Suppressor macrophage treated with lipopolysaccharide for 1 hour (primary cell): ENCODE data around the gene ZNF628.
A peak's percentile ranks its signal among the peaks of the same experiment; 100 is the strongest.
"Not testable (repeated sequence)": the region's sequence is repeated elsewhere in the genome, so short reads cannot be mapped to it uniquely, and the experiment has no call there.

Experiments
- DNase-seq, 3 donors: peaks; one replicate each; pipeline ENCODE4 v3.0.0-alpha.2; 2020 to 2022

Gene ZNF628

DNA sequence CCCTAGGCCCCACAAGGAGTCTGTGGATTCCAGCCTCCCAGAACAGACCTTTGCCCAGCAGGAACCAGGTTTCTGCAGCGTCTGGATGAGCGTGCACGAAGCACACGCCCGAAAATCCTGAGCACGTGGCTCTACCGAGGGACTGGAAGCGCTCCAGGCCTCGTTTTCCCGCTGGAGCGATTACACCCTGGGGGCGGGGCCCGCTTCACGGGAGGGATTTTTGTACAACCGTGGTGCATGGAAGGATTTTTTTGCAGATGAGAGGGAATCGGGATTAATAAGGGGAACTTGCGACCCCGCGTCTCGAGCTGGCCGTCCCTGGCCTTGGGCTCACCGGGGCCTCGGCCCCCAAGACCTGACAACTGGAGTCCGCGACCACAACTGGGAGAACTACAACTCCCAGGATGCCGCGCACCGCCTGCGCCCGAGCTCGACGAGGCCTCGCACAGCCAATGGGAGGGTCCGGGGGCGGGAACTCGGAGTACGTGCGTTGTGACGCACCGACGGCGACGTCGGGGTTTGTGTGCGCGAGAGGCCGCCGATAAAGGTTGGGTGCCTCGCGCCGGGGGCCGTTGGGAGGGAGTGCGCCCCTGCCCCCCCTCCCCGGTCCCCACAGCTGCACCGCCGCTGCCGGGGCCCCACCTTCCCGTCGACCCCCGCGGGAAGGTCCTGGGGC, at the start of gene ZNF628:
Gene ZNF628 (plus strand): TSS at position 518 of the 676 bp plus-strand sequence. CDS start 3,294 bp downstream, outside the sequence.
- peak; percentile 98 to 100 (median 99) for DNase-seq

DNA sequence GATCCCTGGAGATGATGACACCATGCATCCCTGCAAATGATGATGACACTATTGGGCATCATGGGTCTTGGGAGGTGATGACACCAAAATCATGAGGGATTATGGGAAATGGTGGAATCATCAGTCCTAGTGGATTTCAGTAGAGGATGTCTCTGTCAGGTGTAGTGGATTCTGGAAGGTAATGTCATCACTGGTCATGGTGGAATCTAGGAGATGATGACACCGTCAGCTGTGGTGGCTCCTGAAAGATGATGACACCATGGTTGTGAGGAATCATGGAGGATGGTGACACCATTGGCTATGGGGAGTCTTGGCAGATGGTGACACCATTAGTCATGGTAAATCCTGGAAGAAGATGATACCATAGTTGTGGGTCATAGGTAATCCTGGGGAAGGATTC, 45.2 kb upstream of the ZNF628 start:
- peak; percentile 16 to 57 (median 29) for DNase-seq

DNA sequence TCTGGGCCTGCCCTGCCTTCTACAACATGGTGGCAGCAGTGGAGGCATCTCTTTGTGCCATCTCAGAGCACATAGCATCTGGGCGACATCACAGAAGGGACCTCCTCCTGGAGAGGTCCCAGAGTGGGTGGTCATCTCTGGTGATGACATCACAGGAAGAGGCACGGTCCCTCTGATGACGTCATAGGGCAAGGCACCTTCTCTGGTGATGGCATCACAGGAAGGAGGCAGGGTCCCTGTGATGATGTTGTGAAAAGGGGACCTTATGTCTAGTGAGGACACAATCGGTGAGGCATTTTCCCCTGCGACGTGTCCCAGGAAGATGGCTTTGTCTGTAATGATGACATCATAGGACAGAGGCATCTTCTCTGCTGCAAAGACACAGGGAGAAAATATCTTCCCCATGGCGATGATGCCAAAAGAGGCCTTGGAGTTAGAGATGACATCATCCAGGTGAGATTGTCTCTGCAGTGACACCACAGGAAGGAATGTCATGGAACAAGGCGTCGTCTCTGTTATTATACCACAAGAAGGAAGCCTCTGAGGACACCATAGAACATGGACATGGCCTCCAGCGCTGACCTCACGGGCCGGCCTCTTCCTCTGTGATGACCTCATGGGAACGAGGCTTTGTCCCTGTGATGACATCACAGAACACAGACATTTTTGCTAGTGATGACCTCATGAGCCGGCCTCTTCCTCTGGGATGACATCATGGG, 44.0 kb upstream of the ZNF628 start:
- peak in 2 of 3 donors; percentile 29 to 36 for DNase-seq

DNA sequence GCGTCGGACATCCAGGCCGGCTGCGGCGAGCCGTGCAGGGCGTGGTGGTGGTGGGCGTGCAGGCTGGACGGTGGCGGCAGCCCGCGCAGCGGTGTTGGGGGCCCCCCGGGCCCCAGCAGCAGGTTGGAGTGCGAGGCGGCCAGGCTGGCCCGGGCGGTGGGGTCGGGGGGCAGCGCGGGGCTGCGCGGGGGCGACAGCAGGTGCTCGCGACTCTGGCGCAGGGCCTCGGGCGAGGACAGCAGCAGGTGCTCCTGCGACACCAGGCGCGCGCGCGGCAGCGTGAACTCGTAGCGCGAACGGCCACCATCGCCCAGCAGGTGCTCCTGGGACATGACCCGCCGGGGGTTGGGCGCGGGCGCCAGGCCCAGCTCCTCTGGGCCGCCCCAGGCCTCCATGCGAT, 43.1 kb upstream of the ZNF628 start:
- no peak for DNase-seq

DNA sequence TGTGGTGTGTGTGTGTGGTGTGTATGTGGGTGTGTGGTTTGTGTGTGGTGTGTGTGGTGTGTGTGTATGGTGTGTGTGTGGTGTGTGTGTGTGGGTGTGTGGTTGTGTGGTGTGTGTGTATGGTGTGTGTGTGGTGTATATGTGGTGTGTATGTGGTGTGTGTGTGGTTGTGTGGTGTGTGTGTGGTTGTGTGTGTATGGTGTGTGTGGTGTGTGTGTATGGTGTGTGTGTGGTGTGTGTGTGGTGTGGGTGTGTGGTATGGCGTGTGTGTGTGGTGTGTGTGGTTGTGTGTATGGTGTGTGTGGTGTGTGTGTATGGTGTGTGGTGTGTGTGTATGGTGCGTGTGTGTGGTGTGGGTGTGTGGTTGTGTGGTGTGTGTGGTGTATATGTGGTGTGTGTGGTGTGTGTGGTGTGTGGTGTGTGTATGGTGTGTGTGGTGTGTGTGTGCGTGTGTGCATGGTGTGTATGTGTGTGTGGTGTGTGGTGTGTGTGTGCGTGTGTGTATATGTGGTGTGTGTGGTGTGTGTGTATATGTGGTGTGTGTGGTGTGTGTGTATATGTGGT, 42.0 kb upstream of the ZNF628 start:
- DNase-seq: no peak

DNA sequence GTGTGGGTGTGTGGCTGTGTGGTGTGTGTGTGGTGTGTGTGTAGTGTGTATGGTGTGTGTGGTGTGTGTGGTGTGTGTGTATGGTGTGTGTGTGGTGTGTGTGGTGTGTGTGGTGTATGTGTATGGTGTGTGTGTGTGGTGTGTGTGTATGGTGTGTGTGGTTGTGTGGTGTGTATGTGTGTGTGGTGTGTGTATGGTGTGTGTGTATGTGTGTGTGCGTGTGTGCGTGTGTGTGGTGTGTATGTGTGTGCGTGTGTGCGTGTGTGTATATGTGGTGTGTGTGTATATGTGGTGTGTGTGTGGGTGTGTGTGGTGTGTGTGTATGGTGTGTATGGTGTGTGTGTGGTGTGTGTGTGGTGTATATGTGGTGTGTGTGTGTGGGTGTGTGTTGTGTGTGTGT, 41.4 kb upstream of the ZNF628 start:
- no peak for DNase-seq

DNA sequence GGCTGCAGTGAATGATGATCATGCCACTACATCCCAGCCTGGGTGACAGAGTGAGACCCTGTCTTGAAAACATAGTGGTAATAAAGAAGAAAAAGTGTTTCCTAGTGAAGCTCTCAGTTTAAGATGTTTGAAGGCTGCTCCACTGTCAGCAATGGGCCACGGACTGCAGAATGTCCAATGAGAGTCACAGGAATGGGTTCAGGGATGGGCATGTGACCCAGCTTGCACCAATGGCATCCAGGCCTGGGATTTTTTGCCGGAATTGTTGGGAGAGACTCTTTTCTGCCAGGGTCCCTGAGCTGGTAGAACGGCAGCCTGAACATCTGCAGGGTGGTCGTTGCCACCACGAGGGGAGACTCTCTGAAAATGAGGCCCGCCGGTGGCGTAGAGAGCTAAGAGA, 39.6 kb upstream of the ZNF628 start:
- no peak for DNase-seq

DNA sequence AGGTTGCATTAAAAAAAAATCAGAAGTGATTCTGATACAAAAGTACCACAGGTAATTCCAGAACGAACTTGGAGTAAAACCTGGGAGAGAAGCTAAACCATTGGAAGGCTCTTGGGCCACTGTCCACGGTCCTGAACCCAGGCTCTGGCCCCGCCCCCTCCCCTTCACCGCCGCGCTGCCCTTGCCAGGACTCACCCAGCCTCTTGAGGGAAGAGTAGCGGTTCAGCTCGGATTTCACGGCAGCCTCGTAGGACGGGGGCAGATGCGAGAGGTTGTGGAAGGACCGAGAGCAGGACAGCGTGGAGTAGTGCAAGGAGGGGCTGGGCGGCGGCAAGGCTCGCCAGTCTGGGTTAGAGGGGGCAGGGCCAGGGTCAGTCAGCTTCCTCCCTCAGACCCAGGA, 39.0 kb upstream of the ZNF628 start:
- DNase-seq: peak; percentile 54 to 81 (median 67)

DNA sequence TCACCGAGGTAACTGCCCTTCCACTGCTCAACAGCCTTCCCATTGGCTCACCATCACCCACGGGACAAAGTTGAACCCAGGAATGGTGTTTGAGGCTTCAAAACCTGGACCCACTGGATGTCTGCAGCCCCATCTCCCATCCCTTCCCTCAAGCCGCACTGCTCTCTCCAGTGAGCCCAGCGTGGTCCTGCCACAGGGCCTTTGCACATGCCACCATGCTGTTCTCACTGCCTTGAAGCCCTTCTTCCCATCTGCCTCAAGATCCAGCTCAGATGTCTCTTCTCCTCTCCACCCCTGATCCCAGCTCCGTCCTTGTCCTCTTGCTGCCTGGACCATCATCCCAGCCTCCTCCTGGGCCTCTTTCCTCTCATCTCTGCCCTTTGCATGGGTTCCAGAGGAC, 37.4 kb upstream of the ZNF628 start:
- DNase-seq: no peak

DNA sequence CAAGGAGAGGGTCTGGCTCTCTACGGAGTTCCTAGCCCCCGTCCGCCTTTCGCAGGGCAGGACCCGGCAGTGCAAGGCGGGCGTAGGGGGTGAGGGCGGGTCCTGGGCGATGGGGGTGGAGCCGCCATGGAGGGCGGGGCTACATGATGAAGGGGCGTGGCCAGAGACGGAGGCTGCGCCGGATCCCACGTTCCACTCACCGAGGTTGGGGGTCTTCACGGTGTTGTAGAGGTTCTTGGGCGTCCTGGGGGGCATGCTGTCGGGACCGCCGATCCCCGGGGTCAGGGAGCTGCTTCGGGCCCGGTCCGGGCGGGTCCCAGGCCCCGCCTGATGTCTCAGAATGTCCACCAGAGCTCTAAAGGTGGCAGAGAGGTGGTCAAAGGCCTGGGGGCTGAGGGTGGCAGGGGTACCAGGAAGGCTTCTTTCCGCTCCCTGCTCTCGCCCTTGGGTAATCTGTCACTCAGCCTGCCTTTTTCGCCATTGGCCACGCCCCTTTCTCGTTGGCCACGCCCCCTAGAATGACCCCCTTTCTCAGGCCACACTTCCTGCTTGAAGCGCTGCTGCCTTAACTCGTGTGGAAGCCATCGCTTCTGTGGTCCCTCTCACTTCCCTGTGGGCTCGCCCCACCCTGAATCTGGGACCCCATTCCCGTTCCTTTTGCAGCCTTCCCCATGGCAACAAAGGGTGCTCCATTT, 35.9 kb upstream of the ZNF628 start:
- DNase-seq: peak in 1 of 3 donors; percentile 22

DNA sequence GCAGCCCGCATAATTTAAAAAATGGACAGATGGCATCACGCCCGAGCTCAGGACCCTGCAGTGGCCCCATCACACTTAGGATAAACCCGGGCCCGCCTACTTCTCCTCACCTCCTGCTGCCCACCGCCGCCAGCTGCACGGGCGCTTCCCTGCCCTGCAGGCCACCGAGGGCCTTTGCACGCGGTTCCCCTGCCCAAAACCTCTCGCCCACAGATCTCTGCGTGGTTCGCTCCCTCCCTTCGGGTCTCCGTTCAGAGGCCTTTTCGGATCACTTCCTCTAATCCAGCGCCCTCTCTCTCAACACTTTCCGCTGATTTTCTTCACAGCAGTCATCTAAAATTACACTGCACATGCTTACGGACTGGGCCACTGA, 35.1 kb upstream of the ZNF628 start:
- peak; percentile 60 to 70 (median 69) for DNase-seq

DNA sequence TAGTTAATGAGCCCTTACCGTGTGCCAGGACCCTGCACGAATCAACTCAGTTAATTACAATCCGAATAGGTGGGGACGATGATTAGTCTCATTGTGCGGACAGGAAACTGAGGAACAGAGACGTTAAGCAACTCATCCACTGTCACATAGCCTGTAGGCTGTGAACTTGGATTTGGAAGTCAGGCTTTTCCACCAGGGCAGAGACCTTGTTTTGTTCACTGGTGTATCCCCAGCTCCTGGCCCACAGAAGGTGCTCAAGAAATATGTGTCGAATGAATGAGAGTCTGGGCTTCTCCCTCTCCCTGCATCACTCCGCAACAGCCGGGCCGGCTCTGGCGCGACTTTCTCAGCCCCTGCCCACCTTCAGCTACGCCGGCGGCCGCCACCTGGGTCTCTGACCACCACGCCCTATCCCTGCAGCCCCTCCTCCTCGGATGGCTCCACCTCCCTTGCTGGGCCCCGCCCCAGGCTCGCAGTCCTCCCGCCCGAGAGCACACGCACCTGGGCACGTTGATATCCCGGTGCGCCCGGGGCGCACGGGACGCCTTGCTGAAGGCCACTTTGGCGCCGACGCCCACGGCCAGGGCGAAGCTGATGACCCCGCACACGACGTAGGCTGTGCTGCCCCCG, 34.6 kb upstream of the ZNF628 start:
- DNase-seq: no peak

DNA sequence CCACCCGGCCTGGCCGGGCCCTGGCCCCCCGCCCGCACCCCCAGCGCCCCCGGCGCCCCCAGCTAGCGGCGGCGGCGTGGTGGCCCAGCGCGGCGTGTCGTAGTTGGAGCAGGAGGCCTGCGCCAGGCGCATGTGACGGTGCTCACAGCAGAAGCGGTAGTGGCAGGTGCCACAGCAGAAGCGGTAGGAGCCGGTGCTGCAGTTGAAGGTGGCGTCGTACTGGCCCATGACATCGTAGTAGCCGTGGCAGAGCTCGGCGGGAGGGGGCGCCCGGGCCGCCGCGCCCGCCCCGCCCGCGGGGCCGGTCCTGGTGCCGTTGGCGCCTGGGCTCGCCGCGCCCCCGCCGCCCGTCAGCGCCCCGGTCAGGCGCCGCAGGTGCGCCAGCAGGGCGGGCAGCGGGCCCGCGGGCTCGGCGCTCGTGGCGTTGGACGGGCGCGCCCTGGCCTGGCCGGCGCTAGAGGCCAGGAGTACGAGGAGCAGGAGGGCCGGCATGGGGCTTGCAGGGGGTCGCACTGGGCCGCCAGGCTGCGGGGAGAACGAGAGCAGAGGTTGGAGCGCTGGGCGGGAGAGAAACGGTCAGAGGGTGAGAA, 34.0 kb upstream of the ZNF628 start:
- no peak for DNase-seq

DNA sequence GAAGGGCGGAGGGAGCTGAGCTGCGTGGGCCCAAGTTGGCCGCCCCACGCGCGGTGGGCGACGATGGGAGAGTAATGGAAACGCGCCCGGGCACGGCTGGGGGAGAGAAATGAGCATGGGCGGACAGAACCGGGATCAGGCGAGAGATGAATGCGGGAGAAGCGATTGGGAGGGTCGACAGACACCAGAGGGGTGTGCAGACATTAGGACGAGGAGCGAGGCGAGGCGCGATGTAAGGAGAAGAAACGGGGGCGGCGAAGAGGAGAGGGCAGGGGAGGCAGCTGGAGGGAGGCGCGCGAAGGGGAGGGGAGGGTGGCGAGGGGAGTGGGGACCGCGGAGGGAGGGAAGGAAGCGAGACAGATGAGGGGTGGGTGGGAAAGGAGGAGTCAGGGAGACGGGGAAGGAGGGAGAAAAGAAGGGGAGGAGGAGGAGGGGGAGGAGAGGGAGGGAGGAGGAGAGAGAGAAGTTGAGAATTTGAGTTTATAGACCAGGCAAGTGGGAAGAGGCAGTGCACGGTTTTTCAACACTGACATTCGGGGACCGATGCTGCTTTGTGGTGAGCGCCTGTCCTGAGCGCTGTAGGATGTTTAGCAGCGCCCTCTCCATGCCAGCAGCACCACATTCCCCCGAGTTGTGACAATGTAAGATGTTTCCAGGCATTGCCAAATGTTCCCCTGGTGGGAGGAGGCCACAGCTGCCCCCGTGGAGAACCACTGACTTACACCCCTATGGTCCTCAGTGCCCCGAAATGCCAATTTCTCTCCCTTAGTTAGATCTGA, 33.2 kb upstream of the ZNF628 start, which contains the start of gene SHISA7:
Gene SHISA7 (minus strand): TSS at position 256 of the 779 bp plus-strand sequence. CDS start 437 bp downstream, outside the sequence.
- DNase-seq: no peak

DNA sequence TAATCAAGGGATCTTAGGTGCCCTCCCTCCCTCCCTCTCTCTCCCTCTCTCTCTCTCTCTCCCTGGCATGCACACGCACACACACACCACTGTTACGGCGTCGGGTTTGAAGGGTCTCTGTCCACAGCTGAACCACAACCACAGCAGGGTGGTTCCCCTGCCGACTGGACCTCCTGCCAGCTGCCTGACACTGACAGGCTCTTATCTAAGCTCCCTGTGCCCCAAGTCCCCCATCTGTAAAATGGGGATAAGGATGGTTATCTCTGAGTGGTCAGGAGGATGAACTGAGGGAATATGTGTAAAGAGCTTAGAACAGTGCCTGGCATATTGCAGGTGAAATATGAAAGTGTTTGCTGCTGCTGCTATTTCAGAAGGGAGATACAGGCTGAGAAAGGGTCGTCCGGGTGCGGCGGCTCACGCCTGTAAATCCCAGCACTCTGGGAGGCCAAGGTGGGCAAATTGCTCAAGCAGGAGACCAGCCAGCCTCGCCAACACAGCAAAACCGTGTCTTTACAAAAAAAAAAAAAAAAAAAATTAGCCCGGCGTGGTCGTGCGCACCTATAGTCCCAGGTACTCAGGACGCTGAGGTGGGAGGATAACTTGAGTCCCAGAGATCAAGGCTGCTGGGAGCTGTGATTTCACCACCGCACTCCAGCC, 32.5 kb upstream of the ZNF628 start:
- no peak for DNase-seq

DNA sequence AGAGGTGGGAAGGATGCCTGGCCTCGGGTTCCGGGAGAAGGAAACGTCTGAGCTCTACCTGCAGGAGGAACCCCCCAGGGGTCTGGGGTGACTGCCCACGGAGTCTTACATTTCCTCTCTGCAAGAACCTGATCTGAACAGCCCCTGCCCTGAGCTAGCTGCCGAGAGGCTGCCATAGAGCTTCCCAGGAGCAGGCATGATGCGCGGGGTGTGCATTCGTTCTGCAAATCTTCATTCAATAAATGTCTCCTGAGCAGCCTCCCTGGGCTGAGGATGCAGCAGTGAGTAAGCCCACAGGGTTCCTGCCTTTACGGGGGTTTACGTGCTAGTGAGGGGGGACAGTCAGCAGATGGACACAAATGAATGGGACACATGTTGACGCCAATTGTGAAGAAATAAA, 31.8 kb upstream of the ZNF628 start:
- no peak for DNase-seq

DNA sequence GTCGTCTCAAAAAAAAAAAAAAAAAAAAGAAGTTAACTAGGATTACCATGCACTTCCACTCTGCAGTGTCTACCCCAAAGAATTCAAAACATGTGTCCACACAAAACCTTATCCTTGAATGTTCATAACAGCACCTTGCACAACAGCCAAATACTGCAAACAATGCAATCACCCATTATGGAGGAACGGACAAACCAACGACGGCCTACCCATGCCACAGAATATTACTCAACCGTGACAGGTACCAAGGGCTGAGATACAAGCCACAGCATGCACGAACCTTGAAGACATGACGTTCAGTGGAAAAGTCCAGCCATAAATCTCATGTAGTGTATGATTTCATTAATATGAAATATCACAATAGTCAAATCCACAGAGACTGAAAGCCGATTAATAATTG, 30.4 kb upstream of the ZNF628 start:
- no peak for DNase-seq

DNA sequence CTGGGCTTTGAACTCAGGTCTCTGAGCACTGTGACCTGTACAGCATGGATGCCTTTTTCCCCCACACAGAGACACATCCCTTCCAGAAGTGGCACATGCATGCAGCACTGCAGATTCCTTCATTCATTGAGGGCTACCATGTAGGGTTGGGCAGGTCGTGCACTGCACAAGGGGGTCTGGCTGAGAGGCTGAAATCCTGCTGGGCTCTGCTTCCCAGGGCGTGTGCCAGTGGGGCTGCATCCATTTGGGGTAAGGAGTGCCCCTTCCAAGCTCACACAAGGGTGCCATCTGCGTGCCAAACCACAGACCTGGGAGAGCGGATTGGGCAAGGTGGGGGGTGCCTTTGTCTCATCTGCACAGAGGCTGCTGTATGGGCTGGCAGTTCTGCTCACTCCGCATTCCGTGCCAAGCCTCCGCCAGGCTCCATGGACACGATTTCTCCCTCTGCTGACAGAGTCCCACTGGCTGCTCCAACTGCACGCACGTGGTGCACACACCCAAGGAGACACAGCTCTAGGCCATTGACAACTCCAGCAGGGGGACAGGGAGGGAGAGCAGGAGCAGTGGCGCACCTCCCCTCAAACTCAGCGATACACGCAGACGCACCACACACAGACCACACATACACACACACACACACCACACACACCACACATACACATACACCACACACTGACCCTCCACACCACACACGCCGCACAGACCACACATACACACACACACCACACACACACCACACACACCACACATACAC, 28.8 kb upstream of the ZNF628 start:
- DNase-seq: no peak

DNA sequence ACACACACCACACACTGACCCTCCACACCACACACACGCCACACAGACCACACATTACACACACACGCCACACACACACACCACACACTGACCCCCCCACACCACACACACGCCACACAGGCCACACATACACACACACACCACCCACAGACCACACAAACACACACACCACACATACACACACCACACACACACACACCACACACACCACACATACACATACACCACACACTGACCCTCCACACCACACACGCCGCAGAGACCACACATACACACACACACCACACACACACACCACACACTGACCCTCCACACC, 28.3 kb upstream of the ZNF628 start:
- not testable (repeated sequence) for DNase-seq

DNA sequence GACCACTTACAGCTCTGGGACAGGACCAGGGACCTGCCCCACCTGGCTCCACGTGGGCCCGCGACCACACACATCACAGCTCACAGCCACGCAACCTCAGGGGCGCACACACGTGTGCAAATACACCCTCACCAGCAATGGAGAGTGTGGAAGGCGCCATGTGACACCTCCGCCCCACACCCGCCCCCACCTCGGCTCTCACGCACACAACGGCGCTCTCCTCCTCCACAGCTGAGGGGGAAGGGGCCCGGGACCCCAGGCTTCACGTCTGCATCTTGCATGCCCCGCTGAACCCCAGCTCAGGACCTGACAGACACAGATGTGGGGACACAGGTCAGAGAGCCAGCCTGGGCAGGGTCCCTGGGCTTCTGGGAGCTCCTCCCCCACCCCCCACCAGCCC, 26.9 kb upstream of the ZNF628 start:
- DNase-seq: no peak
